ENCODE data around the gene ZSCAN21.

Gene ZSCAN21

DNA sequence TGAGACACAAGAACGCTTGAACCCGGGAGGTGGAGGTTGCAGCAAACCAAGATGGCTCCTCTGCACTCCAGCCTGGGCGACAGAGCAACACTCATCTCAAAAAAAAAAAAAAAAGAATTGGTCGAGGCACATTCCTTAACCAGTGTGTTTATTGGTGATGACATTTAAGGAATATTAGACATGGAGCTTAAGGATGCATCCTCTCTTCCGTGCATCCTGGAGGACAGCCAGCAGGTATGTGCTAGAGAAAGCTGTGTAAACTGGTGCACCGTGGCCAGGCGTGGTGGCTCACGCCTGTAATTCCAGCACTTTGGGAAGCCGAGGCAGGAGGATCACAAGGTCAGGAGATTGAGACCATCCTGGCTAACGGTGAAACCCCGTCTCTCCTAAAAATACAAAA, 22.4 kb upstream of the ZSCAN21 start:
- no peak for DNase-seq (ENCODE audit: low read depth, low spot score)

DNA sequence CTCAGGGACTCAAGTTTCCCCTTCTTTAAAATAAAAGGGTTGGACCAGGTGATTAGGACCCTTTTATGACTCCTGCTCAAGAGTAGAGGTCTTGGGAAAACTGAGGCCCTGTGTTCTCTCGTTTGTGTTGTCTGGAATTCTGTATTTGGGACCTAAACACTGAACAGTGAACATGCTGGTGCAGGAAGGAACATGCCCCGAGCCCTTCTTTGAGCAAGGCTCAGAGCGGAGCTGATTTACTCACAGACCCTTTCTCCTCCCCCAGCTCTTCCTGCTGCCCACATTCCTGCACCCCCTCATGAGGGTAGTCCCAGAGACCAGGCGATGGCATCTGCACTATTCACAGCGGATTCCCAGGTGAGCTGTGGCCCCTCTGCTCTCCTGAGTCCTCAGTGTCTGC, 20.0 kb upstream of the ZSCAN21 start:
- DNase-seq (ENCODE audit: low read depth, low spot score), result no peak

DNA sequence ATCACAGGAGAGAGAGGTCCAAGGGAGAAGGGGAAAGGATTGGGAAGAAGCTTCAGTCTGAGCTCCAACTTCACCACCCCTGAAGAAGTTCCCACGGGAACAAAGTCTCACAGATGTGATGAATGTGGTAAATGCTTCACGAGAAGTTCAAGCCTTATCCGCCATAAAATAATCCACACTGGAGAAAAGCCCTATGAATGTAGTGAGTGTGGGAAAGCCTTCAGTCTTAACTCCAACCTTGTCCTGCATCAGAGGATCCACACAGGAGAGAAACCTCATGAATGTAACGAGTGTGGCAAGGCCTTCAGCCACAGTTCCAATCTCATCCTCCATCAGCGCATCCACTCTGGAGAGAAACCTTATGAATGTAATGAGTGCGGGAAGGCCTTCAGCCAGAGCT, 16.0 kb upstream of the ZSCAN21 start:
- DNase-seq (ENCODE audit: low read depth, low spot score), result no peak

DNA sequence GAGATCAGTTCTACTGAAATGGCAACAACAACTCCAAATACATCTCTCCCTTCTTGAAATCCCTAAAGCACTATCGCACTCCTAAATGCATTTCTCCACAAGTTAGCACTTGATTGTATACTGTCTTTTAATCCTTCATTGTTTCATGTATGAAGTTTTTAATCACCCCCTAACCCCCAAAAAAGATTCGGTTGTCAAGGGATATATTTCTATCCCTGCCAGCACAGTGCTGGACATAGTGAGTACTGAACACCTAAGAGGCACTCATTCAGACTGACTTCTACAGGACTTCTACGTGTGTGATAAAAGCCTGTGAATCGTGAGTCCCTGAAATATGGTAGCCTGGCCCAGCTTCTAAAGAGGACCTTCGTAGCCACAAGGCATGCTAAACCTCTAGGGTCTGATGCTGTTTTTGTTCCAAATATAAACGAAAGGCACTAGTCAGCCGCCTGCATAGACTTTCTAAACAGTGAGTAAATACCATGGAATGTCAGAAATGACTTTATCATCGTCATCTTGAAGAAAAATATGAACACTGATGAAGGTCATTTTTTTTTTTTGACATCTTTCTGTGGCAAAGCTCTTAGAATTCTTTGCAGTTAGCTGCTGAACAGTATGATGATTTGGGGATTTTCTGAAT, 14.6 kb upstream of the ZSCAN21 start:
- DNase-seq (ENCODE audit: low read depth, low spot score), result peak; percentile 58

DNA sequence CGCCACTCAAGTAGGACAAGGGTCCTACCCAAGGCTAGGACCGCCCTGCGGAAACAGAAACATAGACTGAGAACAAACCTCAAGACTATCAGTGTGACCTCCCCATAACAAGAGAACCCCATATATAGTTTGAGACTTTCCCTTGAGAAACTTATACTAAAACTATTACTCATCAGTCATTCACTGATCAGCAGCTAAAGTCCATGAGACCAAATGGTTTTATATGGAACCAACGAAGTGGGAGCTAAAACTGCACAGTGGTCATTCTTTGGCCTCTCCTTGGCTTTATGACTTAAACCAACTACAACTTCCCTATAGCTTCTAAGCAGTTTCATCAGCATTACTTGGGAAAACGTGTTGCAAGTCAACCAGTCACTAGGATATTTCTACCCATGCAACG, 13.7 kb upstream of the ZSCAN21 start:
- no peak for DNase-seq (ENCODE audit: low read depth, low spot score)

DNA sequence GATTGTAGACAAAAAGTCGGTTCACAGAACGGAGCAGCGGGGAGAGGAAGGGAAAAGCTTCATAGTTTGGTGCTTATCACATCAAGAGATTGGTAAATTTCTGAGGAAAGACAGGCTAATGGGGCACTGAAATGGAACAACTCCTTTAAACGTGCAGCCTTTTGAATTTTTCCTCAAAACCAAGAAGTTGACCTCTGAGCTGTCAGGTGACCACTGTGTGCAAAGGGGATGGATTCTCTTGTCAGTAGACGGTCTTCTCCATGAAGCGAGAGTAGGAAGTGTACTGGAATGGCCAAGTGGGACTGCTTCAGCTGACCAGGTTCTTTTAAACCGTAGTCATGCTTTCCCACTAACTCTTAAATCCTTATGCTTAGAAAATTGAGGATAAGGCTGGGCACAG, 11.2 kb upstream of the ZSCAN21 start:
- no peak for DNase-seq (ENCODE audit: low read depth, low spot score)

DNA sequence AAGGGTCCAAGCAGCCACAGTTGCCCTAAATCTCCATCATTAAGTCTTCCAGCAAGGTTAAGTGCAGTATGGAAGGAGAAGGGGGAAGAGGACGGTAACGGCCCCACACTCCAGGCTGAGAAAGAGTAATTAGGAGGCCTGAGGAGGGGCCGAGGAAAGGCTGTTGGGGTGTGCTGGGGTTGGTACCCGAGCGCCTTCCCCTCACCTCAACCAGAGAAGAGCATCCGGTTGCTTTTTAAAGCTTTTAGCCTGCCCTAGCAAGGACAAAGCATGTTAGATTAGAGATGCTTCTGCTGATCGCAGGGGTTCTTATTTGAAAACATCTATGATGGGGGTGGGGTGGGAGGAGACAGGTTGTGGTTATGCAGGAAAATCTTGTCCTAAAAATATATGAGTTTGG, 9.0 kb upstream of the ZSCAN21 start:
- DNase-seq (ENCODE audit: low read depth, low spot score), result no peak

DNA sequence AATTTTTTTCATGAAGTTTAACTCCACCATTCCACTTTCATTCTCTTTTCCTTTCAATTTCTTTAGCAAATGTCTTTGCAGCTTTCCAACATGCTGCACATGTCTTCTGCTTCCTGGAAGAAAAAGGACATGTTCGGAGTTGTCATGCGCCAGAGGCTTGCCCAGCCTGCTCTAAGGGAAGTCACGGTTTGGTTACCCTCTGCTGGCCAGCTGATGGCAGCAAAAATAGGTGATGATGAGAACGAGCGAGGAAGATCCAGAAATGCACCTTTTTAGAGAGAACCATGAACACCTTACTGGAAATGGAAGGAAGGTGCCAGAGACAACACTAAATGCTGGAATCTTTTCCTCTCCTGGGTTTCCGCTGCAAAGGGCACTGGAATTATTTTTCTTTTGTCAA, 4.9 kb upstream of the ZSCAN21 start:
- no peak for DNase-seq (ENCODE audit: low read depth, low spot score)

DNA sequence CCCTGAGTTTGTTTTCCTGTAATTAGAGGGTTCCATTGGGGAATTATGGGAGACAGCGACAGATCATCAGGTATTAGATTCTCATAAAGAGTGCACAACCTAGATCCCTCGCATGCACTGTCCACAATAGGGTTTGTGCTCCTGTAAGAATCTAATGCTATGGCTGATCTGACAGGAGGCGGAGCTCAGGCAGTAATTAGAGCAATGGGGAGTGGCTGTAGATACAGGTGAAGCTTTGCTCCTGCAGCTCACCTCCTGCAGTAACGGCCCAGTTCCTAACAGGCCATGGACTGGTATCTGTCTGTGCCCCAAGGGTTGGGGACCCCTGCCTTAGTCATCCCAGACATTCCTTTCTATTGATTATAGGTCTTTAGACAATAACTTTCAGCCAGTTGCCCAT, 894 bp upstream of the ZSCAN21 start:
- no peak for DNase-seq (ENCODE audit: low read depth, low spot score)

DNA sequence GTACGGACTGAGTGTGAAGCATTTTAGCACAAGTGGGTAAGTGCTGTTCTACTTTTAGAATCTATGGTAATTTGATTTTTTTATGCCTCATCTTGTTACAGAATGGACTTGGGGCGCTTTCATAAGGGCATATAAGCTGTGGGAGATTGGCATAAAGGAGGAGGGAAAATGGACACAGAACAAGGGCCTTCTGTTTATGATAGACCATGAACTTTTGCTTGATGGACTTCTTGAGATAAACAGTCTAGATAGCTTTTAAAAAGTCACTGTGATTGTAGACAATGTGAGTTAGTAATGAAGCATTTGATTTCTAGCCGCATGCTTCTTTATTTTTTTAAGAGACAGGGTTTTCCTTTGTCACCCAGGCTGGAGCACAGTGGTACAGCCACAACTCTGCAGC, 2.0 kb downstream of the ZSCAN21 start:
- DNase-seq (ENCODE audit: low read depth, low spot score), result no peak

DNA sequence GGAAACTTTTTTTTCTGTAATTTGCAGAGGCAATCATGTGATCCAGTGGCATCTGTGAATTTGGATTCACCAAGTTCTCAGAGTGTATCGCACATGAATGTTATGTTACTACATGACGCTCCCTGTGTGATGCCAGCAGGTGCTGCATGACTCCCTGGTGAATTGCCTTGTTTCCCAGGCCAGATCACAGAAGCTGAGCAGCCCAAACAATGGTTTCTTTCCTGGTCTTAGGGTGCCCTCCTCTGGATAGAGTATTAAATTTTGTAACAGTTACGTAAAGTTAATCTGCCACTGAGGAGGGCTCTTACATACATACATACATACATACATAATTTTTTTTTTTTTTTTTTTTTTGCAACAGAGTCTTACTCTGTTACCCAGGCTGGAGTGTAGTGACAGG, 3.6 kb downstream of the ZSCAN21 start:
- peak; percentile 37 for DNase-seq (ENCODE audit: low read depth, low spot score)

DNA sequence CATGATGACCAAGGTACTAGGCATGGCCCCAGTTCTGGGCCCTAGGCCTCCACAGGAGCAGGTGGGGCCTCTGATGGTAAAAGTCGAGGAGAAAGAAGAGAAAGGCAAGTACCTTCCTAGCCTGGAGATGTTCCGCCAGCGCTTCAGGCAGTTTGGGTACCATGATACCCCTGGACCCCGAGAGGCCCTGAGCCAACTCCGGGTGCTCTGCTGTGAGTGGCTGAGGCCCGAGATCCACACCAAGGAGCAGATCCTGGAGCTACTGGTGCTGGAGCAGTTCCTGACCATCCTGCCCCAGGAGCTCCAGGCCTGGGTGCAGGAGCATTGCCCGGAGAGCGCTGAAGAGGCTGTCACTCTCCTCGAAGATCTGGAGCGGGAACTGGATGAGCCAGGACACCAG, 7.4 kb downstream of the ZSCAN21 start:
- DNase-seq (ENCODE audit: low read depth, low spot score), result no peak

DNA sequence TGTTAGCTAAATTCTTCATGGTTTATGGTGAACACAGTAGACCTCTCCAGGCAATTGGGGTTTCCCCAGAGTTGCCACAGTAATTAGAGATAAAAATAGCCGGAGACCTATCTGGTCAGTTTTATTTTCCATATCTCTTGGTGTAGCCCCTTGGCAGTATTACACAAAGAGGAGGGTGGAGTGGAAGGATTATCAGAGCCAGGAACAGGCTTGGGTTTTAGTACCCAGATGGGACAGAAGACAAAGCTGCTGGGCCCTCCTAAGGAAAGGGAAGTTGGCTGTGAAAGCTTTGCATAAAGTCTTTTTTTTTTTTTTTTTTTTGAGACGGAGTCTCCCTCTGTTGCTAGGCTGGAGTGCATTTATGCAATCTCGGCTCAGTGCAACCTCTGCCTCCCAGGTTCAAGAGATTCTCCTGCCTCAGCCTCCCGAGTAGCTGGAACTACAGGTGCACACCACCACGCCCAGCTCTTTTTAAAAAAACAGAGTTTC, 9.7 kb downstream of the ZSCAN21 start:
- no peak for DNase-seq (ENCODE audit: low read depth, low spot score)

DNA sequence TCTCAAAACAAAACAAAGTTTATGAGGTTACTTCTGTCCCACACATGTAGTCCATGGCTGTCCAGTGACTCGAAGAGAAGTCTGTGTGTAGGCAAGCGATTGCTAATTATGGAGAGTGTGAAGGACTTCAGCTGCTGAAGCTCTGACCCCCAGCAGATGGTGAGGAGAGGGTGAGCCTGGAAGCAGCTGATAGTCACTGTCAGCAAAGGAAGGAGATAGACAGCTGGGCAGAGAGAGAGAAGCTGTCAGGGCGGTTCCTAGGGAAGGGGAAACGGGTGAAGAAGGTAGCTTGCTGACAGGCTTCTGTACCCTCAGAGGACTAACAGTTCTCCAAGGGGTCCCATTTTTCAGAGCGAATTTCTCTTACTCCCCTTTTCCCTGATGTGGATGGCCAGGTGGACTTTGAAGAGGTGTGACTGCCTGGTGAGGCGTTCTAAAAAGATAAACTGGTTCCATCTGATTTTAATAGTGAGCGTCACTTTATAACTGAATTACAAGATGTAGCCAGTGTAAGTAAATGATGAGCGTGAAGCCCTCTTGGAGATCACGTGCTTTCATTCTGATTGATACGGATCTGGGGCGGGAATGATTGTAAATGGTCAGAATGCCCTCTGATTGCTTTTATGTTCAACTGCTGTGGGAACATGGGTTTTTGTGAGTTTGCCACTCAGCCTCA, 12.1 kb downstream of the ZSCAN21 start:
- DNase-seq (ENCODE audit: low read depth, low spot score), result no peak

DNA sequence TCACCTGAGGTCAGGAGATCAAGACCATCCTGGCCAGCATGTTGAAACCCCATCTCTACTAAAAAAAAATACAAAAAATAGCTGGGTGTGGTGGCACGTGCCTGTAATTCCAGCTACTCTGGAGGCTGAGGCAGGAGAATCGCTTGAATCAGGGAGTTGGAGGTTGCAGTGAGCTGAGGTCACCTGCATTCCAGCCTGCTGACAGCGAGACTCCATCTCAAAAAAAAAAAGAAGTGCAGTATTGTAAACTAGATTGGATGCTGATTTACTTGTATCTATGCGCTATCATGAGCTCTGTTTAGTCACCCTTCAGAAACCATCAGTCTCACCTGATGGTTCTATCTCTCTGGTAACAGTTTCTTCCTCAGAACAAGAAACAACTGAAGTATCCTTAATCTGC, 13.8 kb downstream of the ZSCAN21 start:
- DNase-seq (ENCODE audit: low read depth, low spot score), result no peak

DNA sequence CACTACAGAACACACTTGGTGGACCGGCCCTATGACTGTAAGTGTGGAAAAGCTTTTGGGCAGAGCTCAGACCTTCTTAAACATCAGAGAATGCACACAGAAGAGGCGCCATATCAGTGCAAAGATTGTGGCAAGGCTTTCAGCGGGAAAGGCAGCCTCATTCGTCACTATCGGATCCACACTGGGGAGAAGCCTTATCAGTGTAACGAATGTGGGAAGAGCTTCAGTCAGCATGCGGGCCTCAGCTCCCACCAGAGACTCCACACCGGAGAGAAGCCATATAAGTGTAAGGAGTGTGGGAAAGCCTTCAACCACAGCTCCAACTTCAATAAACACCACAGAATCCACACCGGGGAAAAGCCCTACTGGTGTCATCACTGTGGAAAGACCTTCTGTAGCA, 14.6 kb downstream of the ZSCAN21 start:
- DNase-seq (ENCODE audit: low read depth, low spot score), result no peak

DNA sequence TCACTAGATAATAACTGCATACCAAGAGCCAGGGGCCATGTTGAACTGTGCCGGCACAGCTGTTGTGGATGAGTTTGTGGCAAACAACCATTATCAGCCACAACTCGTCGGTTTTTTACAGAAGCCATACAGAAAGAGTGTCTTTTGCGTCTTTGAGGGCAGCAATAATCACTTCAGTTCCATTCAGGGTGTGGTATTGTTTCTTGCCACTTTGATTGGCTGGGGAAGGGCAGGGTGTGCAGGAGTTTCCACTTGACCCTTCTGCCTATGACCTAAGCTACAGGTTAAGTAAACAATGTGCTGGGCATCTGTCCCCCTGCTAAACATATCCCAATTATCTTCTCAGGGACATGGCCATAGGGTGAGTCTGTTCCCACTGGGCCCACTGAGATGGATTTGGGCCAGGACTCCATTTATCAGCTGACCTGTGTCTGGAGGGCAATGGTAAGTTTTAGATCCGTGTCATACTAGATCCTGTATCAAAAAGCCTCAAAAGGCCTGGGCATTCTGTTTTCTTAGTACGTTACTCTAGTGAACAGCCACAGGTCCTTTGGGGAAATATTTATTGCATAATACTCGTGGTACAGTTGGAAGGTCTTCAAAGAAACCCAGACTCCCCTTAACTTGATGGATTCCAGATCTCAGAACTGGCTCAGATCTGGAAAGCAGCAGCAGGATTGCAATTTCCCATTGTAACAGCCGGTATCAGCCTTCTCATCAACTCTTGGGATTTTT, 16.0 kb downstream of the ZSCAN21 start:
- DNase-seq (ENCODE audit: low read depth, low spot score), result peak; percentile 49

DNA sequence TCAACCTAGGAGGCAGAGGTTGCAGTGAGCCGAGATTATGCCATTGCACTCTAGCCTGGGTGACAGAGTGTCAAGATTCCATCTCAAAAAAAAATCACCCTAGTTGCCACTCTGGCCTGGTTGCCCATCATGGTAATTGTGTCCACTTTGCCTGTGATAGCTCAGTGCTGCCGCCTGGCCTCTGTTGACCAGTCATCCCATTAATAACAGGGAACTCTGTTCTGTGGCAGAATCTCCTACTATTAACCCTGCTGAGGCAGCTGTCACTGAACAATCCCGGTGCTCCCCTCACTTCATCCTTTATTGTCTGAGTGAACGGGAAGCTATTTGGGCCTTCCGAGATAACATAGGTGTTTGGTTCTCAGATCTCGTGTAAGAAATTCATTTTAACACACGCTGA, 17.4 kb downstream of the ZSCAN21 start:
- no peak for DNase-seq (ENCODE audit: low read depth, low spot score)

DNA sequence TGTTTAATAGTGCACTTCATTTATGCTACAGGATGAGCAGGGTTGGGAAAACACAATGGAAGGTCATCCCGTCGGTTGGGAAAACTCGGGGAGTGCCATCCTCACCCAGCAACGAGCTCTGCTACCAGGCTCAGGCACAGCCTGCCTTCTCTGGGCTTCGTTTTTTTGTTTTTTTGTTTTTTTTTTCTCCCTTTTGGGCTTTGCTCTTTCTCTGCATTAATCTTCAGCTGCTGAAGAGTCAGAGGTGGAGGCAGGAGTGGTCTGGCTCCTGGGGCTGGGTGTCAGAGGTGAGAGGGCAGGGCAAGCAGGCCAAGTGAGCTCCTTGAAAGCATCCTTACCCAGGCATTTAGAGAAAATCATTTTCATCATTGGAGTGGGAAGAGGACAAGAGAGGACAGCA, 20.4 kb downstream of the ZSCAN21 start:
- no peak for DNase-seq (ENCODE audit: low read depth, low spot score)

DNA sequence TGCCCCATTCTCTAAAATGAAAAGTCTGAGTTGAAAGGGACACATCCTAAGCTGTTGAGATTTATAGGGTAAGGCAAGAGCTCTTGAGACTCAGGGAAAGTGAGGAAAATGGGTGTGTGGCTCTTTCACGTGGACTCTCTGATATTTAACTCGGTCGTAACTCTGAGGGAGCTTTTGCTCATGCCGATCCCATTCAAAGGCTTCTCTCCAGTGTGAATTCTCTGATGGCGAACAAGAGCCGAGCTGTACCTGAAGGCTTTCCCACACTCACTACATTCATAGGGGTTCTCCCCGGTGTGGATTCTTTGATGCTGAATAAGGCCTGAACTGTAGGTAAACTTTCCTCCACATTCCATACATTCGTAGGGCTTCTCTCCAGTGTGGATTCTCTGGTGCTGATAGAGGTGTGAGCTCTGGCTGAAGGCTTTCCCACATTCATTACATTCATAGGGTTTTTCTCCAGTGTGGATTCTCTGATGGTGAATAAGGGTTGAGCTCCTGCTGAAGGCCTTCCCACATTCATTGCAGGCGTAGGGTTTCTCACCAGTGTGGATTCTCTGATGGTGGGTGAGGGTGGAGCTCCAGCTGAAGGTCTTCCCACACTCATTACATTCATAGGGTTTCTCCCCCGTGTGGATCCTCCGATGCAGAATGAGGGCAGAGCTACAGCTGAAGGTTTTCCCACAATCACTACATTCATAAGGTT, 21.6 kb downstream of the ZSCAN21 start:
- no peak for DNase-seq (ENCODE audit: low read depth, low spot score)

DNA sequence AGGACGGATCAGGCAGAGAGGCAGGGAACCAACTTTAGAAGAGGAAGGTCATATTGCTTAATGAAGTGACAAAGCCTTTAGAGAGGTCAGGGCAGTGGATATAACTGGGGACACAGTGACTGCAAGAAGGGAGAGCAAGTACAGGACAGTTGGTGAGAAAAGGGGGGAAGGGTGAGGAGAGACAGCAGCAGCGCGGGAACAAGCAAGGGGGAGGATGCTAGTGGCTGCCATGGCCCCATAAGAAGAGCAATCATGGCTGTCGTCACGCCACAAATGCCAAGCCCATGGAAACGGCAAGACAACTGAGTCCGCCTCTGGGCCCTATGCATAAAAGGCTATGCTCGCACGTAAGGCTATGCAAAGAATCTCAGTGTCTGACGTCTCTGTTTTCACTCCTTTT, 22.9 kb downstream of the ZSCAN21 start:
- DNase-seq (ENCODE audit: low read depth, low spot score), result no peak

DNA sequence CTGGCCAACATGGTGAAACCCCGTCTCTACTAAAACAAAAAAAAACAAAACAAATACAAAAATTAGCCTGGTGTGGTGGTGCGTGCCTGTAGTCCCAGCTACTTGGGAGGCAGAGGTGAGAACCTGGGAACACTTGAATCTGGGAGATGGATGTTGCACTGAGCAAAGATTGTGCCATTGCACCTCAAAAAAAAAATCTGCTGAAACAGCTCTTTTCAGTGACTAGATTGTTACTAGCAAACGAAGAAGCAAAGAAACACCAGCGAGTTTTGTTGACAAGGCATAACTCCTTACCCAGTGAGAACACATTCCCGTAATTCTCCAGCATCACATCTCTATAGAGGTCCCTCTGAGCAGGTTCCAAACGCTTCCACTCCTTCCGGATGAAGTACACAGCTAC, 25.3 kb downstream of the ZSCAN21 start:
- DNase-seq (ENCODE audit: low read depth, low spot score), result no peak

Data from brain pericyte (primary cell).